Stimulated activated CD8-positive, alpha-beta memory T cell treated with anti-CD3 and anti-CD28 coated beads, Interleukin-7, amount 100 ng/mL, for 1 hour (primary cell): ENCODE results near the gene HDC.

Experiments used
- DNase-seq, 2 donors: peaks; one replicate each; pipeline ENCODE4 v3.0.0-alpha.2; 2020; ENCODE audit warnings: low read depth in 2 of 2

The HDC gene

GRCh38 chr15:50256188-50257041 is 9.1 kb downstream of the HDC start:
- DNase-seq, result no peak

- no peak for DNase-seq
These were observed 13.0 kb downstream of the HDC start for GRCh38 chr15:50252556-50252955.

GRCh38 chr15:50251638-50252182 is 13.8 kb downstream of the HDC start:
- DNase-seq, result no peak

- no peak for DNase-seq
These were observed 14.6 kb downstream of the HDC start for GRCh38 chr15:50250760-50251394.

GRCh38 chr15:50249704-50250103 is 15.8 kb downstream of the HDC start:
- no peak for DNase-seq

- DNase-seq, result no peak
These were observed 16.4 kb downstream of the HDC start for GRCh38 chr15:50248994-50249582.

GRCh38 chr15:50247819-50248655 is 17.5 kb downstream of the HDC start:
- DNase-seq, result no peak

GRCh38 chr15:50246631-50247030 is 18.9 kb downstream of the HDC start:
- no peak for DNase-seq

- no peak for DNase-seq
These were observed 20.4 kb downstream of the HDC start for GRCh38 chr15:50244959-50245624.

- DNase-seq, result no peak
These were observed 21.4 kb downstream of the HDC start for GRCh38 chr15:50244153-50244552.

GRCh38 chr15:50241684-50242450 is 23.7 kb downstream of the HDC start:
- DNase-seq, result no peak

- no peak for DNase-seq
These were observed 27.3 kb downstream of the HDC start for GRCh38 chr15:50238255-50238654.

- no peak for DNase-seq
These were observed 29.1 kb downstream of the HDC start for GRCh38 chr15:50236433-50236832.

- DNase-seq, result no peak
These were observed 29.7 kb downstream of the HDC start for GRCh38 chr15:50235794-50236193.

- DNase-seq, result no peak
These were observed 30.8 kb downstream of the HDC start for GRCh38 chr15:50234764-50235163.

GRCh38 chr15:50233192-50233736 is 32.3 kb downstream of the HDC start:
- DNase-seq, result no peak

- no peak for DNase-seq
These were observed 32.7 kb downstream of the HDC start for GRCh38 chr15:50232791-50233190.

GRCh38 chr15:50231761-50232160 is 33.8 kb downstream of the HDC start:
- DNase-seq, result no peak

- DNase-seq, result no peak
These were observed 36.2 kb downstream of the HDC start for GRCh38 chr15:50229336-50229735.

- DNase-seq, result no peak
These were observed 36.7 kb downstream of the HDC start for GRCh38 chr15:50228866-50229265.
